IMR-90 (cell line): ENCODE results near the gene TSPYL1. TPM values are rescaled to one million over a fixed set of nuclear protein-coding genes. Genes with fewer than 3 reads are reported as not detected.

ENCODE experiments used
- ATAC-seq: fragments of 200-7000 bp; cut with Tn5 transposase; 2 replicates; pipeline ENCODE4 v1.9.1; 2020; ENCODE audit warnings: low read depth, mild to moderate bottlenecking, moderate library complexity
- BruUV-seq: library from RNA; stranded (reverse); fragments of 400-500 nt; replicated peaks from 2 replicates; lab custom pipeline; 2021; lab: Mats Ljungman, UMichigan
- CTCF ChIA-PET: fragments of 300-600 bp; formaldehyde crosslinking; extraction: SDS; loops from one replicate; lab custom pipeline; 2021; ENCODE audit warnings: antibody characterized with exemption; lab: Yijun Ruan, JAX
- POLR2A ChIA-PET: fragments of 300-600 bp; sonication (Branson Sonifier 250); formaldehyde crosslinking; loops from one replicate; lab custom pipeline; 2022; ENCODE audit warnings: antibody characterized with exemption; ENCODE audit not compliant: unreplicated experiment; lab: Charles Lee
- DNase-seq: peaks from one replicate; pipeline ENCODE4 v3.0.0; 2013
- H2AFZ ChIP-seq: replicated peaks from 2 replicates; pipeline ENCODE3; 2013; ENCODE audit warnings: low read length, mild to moderate bottlenecking; ENCODE audit not compliant: poor library complexity
- H2AK5ac ChIP-seq: 2 replicates; pipeline ENCODE4 v1.6.1; 2013; ENCODE audit warnings: low read depth, low read length, inconsistent platforms
- H2AK9ac ChIP-seq: replicated peaks from 2 replicates; pipeline ENCODE3; 2013; ENCODE audit warnings: mild to moderate bottlenecking, low read depth, low read length, moderate library complexity; ENCODE audit not compliant: poor library complexity
- H2BK120ac ChIP-seq: 2 replicates; pipeline ENCODE4 v1.6.1; 2013; ENCODE audit warnings: low read depth, low read length, inconsistent platforms
- H2BK15ac ChIP-seq: 3 replicates; pipeline ENCODE4 v1.6.1; 2013; ENCODE audit warnings: low read depth, low read length, inconsistent platforms
- H2BK20ac ChIP-seq: 2 replicates; pipeline ENCODE4 v1.6.1; 2013; ENCODE audit warnings: low read depth, mild to moderate bottlenecking, inconsistent platforms, low read length, moderate library complexity
- H2BK5ac ChIP-seq: 2 replicates; pipeline ENCODE4 v1.6.1; 2013; ENCODE audit warnings: mild to moderate bottlenecking, low read depth, low read length, inconsistent platforms; ENCODE audit not compliant: poor library complexity, severe bottlenecking
- H3K14ac ChIP-seq: replicated peaks from 2 replicates; pipeline ENCODE4 v1.6.1; 2013; ENCODE audit warnings: low read depth, low read length, inconsistent platforms
- H3K18ac ChIP-seq: 2 replicates; pipeline ENCODE4 v1.6.1; 2013; ENCODE audit warnings: low read depth, low read length, control low read depth
- H3K23ac ChIP-seq: 2 replicates; pipeline ENCODE4 v1.6.1; 2013; ENCODE audit warnings: low read depth, low read length, inconsistent platforms
- H3K27ac ChIP-seq: 2 replicates; pipeline ENCODE4 v1.5.1; 2013; ENCODE audit warnings: mild to moderate bottlenecking, control low read depth, low read length; ENCODE audit not compliant: insufficient read depth
- H3K27me3 ChIP-seq: 2 replicates; pipeline ENCODE4 v1.6.1; 2013; ENCODE audit warnings: low read length; ENCODE audit not compliant: control insufficient read depth, insufficient read depth
- H3K36me3 ChIP-seq: 2 replicates; pipeline ENCODE4 v1.6.1; 2013; ENCODE audit warnings: low read length, mixed read lengths; ENCODE audit not compliant: control insufficient read depth, insufficient read depth
- H3K4ac ChIP-seq: 2 replicates; pipeline ENCODE4 v1.6.1; 2013; ENCODE audit warnings: low read depth, low read length, inconsistent platforms
- H3K4me1 ChIP-seq: 2 replicates; pipeline ENCODE4 v1.6.1; 2013; ENCODE audit warnings: low read length, mixed read lengths; ENCODE audit not compliant: control insufficient read depth, insufficient read depth
- H3K4me2 ChIP-seq: 2 replicates; pipeline ENCODE4 v1.6.1; 2013; ENCODE audit warnings: low read depth, mild to moderate bottlenecking, control low read depth, low read length, moderate library complexity
- H3K4me3 ChIP-seq: 2 replicates; pipeline ENCODE4 v1.5.1; 2013; ENCODE audit warnings: low read depth, mild to moderate bottlenecking, control low read depth, low read length, moderate library complexity; ENCODE audit not compliant: insufficient read depth
- H3K56ac ChIP-seq: 2 replicates; pipeline ENCODE4 v1.6.1; 2013; ENCODE audit warnings: low read length, inconsistent platforms; ENCODE audit not compliant: insufficient read depth; ENCODE audit errors: extremely low read depth
- H3K79me1 ChIP-seq, 2 experiments: 2 replicates each; pipeline ENCODE4 v1.6.1; 2013; ENCODE audit warnings: low read length in 2 of 2, inconsistent platforms in 1 of 2, low read depth in 1 of 2
- H3K9ac ChIP-seq: 2 replicates; pipeline ENCODE4 v1.6.1; 2013; ENCODE audit warnings: low read depth, low read length, control low read depth
- H3K9me1 ChIP-seq: 2 replicates; pipeline ENCODE4 v1.6.1; 2013; ENCODE audit warnings: low read length, inconsistent platforms; ENCODE audit not compliant: insufficient read depth
- H3K9me3 ChIP-seq: 2 replicates; pipeline ENCODE4 v1.6.1; 2013; ENCODE audit warnings: low read length; ENCODE audit not compliant: control insufficient read depth, insufficient read depth
- H4K20me1 ChIP-seq: 2 replicates; pipeline ENCODE4 v1.6.1; 2013; ENCODE audit warnings: low read length, inconsistent platforms; ENCODE audit not compliant: insufficient read depth
- H4K5ac ChIP-seq: 2 replicates; pipeline ENCODE4 v1.6.1; 2013; ENCODE audit warnings: mild to moderate bottlenecking, low read depth, low read length, control low read depth
- H4K8ac ChIP-seq, 2 experiments: 2 replicates each; pipeline ENCODE4 v1.6.1; 2013; ENCODE audit warnings: low read depth in 2 of 2, low read length in 2 of 2, control low read depth in 1 of 2, inconsistent platforms in 1 of 2
- H4K91ac ChIP-seq: 2 replicates; pipeline ENCODE4 v1.6.1; 2013; ENCODE audit warnings: low read depth, low read length, inconsistent platforms; ENCODE audit not compliant: insufficient read depth
- BHLHE40 ChIP-seq: fragments of 150-350 bp; IDR thresholded peaks from 2 replicates; pipeline ENCODE4 v1.6.1; 2016; ENCODE audit warnings: mild to moderate bottlenecking, low read depth, low read length
- CEBPB ChIP-seq: IDR thresholded peaks from 2 replicates; pipeline ENCODE4 v1.6.1; 2012; ENCODE audit warnings: low read depth, low read length, improper control_type of control experiment
- CHD1 ChIP-seq: IDR thresholded peaks from 2 replicates; pipeline ENCODE4 v1.6.1; 2012; ENCODE audit warnings: low read depth, low read length, improper control_type of control experiment
- FOS ChIP-seq: fragments of 150-350 bp; IDR thresholded peaks from 2 replicates; pipeline ENCODE4 v1.6.1; 2016; ENCODE audit warnings: low read depth, low read length
- MAFK ChIP-seq: IDR thresholded peaks from 2 replicates; pipeline ENCODE4 v1.6.1; 2012; ENCODE audit warnings: low read depth, low read length, improper control_type of control experiment
- MXI1 ChIP-seq: IDR thresholded peaks from 2 replicates; pipeline ENCODE4 v1.6.1; 2012; ENCODE audit warnings: low read depth, mild to moderate bottlenecking, low read length, moderate library complexity, borderline replicate concordance
- NFE2L2 ChIP-seq: fragments of 150-350 bp; IDR thresholded peaks from 2 replicates; pipeline ENCODE4 v1.6.1; 2016; ENCODE audit warnings: low read depth, mild to moderate bottlenecking, low read length
- POLR2A ChIP-seq: IDR thresholded peaks from 2 replicates; pipeline ENCODE4 v1.6.1; 2012; ENCODE audit warnings: mild to moderate bottlenecking, low read depth, low read length
- RAD21 ChIP-seq: IDR thresholded peaks from 2 replicates; pipeline ENCODE4 v1.6.1; 2012; ENCODE audit warnings: low read length, improper control_type of control experiment
- RCOR1 ChIP-seq: IDR thresholded peaks from 2 replicates; pipeline ENCODE4 v1.6.1; 2012; ENCODE audit warnings: mild to moderate bottlenecking, low read length, improper control_type of control experiment; ENCODE audit not compliant: insufficient replicate concordance
- RFX5 ChIP-seq: IDR thresholded peaks from 2 replicates; pipeline ENCODE4 v1.8.0; 2012; ENCODE audit warnings: low read depth, mild to moderate bottlenecking, low read length, moderate library complexity
- SMC3 ChIP-seq: fragments of 150-350 bp; IDR thresholded peaks from 2 replicates; pipeline ENCODE4 v1.6.1; 2016; ENCODE audit warnings: low read depth, mild to moderate bottlenecking, antibody characterized with exemption, low read length, moderate library complexity
- WGBS, 2 experiments: methylation state at CpG; one replicate each; pipeline versions ENCODE4 v1.1.5 to v1.1.7; 2013; ENCODE audit warnings: missing lambda C conversion rate in 2 of 2; ENCODE audit not compliant: insufficient read length in 1 of 2; ENCODE audit errors: extremely low coverage in 2 of 2; 5-methylcytosine and 5-hydroxymethylcytosine counted together
- dilution Hi-C: fragments of 300-500 bp; cut with HindIII; formaldehyde crosslinking; loops from one replicate; pipeline ENCODE4 v1.14.3; 2018; ENCODE audit warnings: low sequenced_read_pairs; ENCODE audit not compliant: unreplicated experiment
- in situ Hi-C: fragments of 300-500 bp; cut with MboI; formaldehyde crosslinking; loops from 3 replicates; pipeline ENCODE4 v1.14.3; 2019; ENCODE audit warnings: low sequenced_read_pairs, inconsistent platforms, mixed read lengths
- intact Hi-C: fragments of 100-400 bp; cut with micrococcal nuclease; formaldehyde crosslinking; loops from 2 replicates; pipeline ENCODE4 v1.10.0; 2022
- polyA plus RNA-seq, 3 experiments: library from polyadenylated mRNA; depleted of rRNA; stranded (reverse); fragments of >200 nt; gene quantifications; 2 replicates each; pipeline ENCODE4 v1.2.3, GENCODE V29; 2012; ENCODE audit warnings: low replicate concordance in 1 of 3
- total RNA-seq: library from RNA; depleted of rRNA; stranded (reverse); fragments of >200 nt; gene quantifications from 2 replicates; pipeline ENCODE4 v1.2.3, GENCODE V29; 2012
- TF ChIP-seq, protein P1 (sequence below): fragments of 150-350 bp; IDR thresholded peaks from 2 replicates; pipeline ENCODE4 v1.6.1; 2017; ENCODE audit warnings: mild to moderate bottlenecking, antibody characterized with exemption, low read length, low read depth
- TF ChIP-seq, protein P2 (sequence below): conservative IDR thresholded peaks from 2 replicates; pipeline ENCODE4 v1.5.1; 2012; ENCODE audit warnings: mild to moderate bottlenecking, low read depth, low read length, improper control_type of control experiment
- TF ChIP-seq, protein P3 (sequence below): fragments of 150-350 bp; IDR thresholded peaks from 2 replicates; pipeline ENCODE4 v1.6.1; 2016; ENCODE audit warnings: low read depth, mild to moderate bottlenecking, low read length, moderate library complexity, borderline replicate concordance

TSPYL1 gene
- total and polyA plus RNA-seq, 2 of the 4 experiments (the other 2 are of a cell fraction): 32.4 to 111 TPM

DNA sequence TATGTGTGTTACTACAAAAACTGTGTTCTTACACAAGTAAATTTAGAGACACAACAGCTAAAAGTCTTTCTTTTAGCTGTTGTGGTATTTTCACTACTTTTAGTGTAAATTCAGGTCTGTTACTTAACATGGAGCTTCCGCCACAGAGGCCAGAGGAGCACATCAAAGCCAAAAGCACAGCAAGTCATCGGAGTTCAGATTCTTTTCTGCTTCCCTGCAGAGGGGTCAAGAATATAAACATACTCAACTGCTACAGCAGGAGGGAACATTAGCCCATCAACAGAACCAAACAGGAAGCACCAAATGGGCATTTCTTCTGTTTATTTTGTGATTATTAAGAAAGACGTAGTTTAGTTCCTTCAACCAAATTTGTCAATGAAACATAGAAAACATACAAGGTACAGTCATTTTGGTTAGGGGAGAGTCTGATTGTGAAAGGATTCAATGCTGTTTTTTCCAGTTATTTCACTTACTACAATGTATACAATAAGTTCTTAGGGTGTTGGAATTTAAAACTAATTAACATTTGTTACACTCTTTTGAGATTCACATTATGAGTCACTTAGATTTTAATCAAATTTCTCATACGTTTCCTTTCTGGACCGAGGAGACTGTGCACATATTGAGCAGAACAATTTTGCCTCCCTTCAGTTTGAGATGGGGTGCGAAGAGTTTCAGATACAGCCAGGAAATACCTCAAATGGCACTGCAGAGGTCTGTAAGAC is 48.2 kb upstream of the TSPYL1 start:
- intact Hi-C loops: no loop called here
- H3K79me1 ChIP-seq: no peaks in the 10 kb centered on the region; a peak in 2 of 4 replicates
- no peak overlapping the region for H4K91ac ChIP-seq
- H3K23ac ChIP-seq: no peak overlapping the region
- CTCF ChIA-PET: interaction anchor here (1.7 kb wide), 1 partner anchor 40 kb away, joined by 4 read pairs; no protein-coding TSS in a partner anchor
- H3K27me3 ChIP-seq: no peaks in the 10 kb centered on the region
- no peak overlapping the region for H3K4me3 ChIP-seq
- no peak overlapping the region for H2AK9ac ChIP-seq
- no peaks in the 10 kb centered on the region for H3K9me3 ChIP-seq
- ATAC-seq (peak; percentile 47; the same call in 1 of the 2 replicates), DNase-seq (peak; percentile 10)
- BruUV-seq: no TSS peak
- H3K4me1 ChIP-seq: peaks cover 1% of the 10 kb centered on the region; the same call in 1 of the 2 replicates
- H3K18ac ChIP-seq: peak overlapping the region; percentile 38; the same call in 1 of the 2 replicates
- peak overlapping the region in 1 of 2 experiments; percentile 36; a peak in 2 of 4 replicates for H4K8ac ChIP-seq
- dilution Hi-C loops: no loop called here
- H2BK15ac ChIP-seq: no peak overlapping the region
- no peak overlapping the region; the same call in 1 of the 2 replicates for H3K14ac ChIP-seq
- H3K4ac ChIP-seq: 0 out of 2 replicates have a peak overlapping the region, but pooled peaks have one; percentile 27
- H3K56ac ChIP-seq: no peak overlapping the region
- no peaks in the 10 kb centered on the region for H3K36me3 ChIP-seq
- POLR2A ChIA-PET: no interaction called here
- in situ Hi-C loops: no loop called here
- peak overlapping the region; percentile 12; the same call in 1 of the 2 replicates for H3K4me2 ChIP-seq
- H3K27ac ChIP-seq: no peak overlapping the region
- no peak overlapping the region for H2AK5ac ChIP-seq
- no CpG with 5 or more reads among the region's 6 CpGs for WGBS, 2 experiments
- 0 out of 2 replicates have a peak overlapping the region, but pooled peaks have one; percentile 52 for H2BK20ac ChIP-seq
- H4K20me1 ChIP-seq: no peaks in the 10 kb centered on the region
- no peak overlapping the region for H4K5ac ChIP-seq
- H3K9me1 ChIP-seq: no peaks in the 10 kb centered on the region
- H2BK120ac ChIP-seq: no peak overlapping the region
- H3K9ac ChIP-seq: no peak overlapping the region
- no peak overlapping the region for H2BK5ac ChIP-seq
- H2AFZ ChIP-seq: no peak overlapping the region
- TF ChIP-seq, protein P1, sequence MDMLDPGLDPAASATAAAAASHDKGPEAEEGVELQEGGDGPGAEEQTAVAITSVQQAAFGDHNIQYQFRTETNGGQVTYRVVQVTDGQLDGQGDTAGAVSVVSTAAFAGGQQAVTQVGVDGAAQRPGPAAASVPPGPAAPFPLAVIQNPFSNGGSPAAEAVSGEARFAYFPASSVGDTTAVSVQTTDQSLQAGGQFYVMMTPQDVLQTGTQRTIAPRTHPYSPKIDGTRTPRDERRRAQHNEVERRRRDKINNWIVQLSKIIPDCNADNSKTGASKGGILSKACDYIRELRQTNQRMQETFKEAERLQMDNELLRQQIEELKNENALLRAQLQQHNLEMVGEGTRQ: no peak
- TF ChIP-seq POLR2A (no peak), RAD21 (no peak), BHLHE40 (no peak), NFE2L2 (no peak), MXI1 (no peak), CEBPB (no peak), SMC3 (no peak), RCOR1 (no peak), CHD1 (no peak), RFX5 (no peak), MAFK (no peak), FOS (no peak)
- TF ChIP-seq, protein P2, sequence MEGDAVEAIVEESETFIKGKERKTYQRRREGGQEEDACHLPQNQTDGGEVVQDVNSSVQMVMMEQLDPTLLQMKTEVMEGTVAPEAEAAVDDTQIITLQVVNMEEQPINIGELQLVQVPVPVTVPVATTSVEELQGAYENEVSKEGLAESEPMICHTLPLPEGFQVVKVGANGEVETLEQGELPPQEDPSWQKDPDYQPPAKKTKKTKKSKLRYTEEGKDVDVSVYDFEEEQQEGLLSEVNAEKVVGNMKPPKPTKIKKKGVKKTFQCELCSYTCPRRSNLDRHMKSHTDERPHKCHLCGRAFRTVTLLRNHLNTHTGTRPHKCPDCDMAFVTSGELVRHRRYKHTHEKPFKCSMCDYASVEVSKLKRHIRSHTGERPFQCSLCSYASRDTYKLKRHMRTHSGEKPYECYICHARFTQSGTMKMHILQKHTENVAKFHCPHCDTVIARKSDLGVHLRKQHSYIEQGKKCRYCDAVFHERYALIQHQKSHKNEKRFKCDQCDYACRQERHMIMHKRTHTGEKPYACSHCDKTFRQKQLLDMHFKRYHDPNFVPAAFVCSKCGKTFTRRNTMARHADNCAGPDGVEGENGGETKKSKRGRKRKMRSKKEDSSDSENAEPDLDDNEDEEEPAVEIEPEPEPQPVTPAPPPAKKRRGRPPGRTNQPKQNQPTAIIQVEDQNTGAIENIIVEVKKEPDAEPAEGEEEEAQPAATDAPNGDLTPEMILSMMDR: no peak
- TF ChIP-seq, protein P3, sequence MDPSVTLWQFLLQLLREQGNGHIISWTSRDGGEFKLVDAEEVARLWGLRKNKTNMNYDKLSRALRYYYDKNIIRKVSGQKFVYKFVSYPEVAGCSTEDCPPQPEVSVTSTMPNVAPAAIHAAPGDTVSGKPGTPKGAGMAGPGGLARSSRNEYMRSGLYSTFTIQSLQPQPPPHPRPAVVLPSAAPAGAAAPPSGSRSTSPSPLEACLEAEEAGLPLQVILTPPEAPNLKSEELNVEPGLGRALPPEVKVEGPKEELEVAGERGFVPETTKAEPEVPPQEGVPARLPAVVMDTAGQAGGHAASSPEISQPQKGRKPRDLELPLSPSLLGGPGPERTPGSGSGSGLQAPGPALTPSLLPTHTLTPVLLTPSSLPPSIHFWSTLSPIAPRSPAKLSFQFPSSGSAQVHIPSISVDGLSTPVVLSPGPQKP: no peak
